ENCODE data around the gene DGKG. TPM values are rescaled to one million over a fixed set of nuclear protein-coding genes. Genes with fewer than 3 reads are reported as not detected.

The DGKG gene
- total and polyA plus RNA-seq, 10 of the 15 experiments (the other 5 are each of a cell fraction or from before 2014, with no cell fraction given), result 0.39 to 6.2 (median 4.7) TPM

DNA sequence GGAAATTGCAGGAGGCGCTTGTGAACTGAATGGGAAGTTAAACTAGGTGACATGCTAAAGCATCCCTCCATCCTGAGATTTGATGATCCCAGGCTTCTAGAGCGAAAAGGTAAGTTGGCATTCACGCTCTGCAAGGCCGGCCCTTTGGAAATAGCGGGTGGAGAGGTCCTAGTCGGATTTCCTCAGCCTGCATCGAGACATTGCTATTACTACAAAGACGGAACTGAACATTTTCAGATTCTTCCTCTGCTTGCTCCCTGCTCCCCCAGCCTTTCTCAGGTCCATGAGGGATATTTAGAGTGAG is 77.7 kb downstream of the DGKG start:
- ATAC-seq (no peak), DNase-seq (ENCODE audit: low read depth, low spot score) (no peak), FAIRE-seq (no peak)
- RAD21 ChIA-PET (ENCODE audit: unreplicated experiment), result no interaction called here
- Histone ChIP-seq H2AFZ (ENCODE audit: control insufficient read depth, low read depth, low read length) (no peak overlapping the region), H3K9ac (ENCODE audit: control insufficient read depth, insufficient read depth, low read length) (no peak overlapping the region), H3K4me3 (no peak overlapping the region), H3K4me1 (ENCODE audit: control insufficient read depth, insufficient read depth, low read length) (no peaks in the 10 kb centered on the region; the same call in 1 of the 2 replicates), H3K36me3 (ENCODE audit: control insufficient read depth in 2 of 2, insufficient read depth in 2 of 2, low read length in 1 of 2) (no peaks in the 10 kb centered on the region), H3K27me3 (replicated peaks in 1 of 2; ENCODE audit: control insufficient read depth in 2 of 2, insufficient read depth in 2 of 2, low read length in 1 of 2) (peaks cover 0 to 1% of the 10 kb centered on the region in 2 experiments; a peak in 2 of 4 replicates), H3K27ac (ENCODE audit: control insufficient read depth, insufficient read depth) (no peak overlapping the region), H3K79me2 (ENCODE audit: control insufficient read depth, insufficient read depth, low read length) (no peaks in the 10 kb centered on the region), H3K9me3 (replicated peaks; ENCODE audit: control insufficient read depth, insufficient read depth, low read length) (no peaks in the 10 kb centered on the region), H3K4me2 (ENCODE audit: control insufficient read depth, insufficient read depth) (no peak overlapping the region), H4K20me1 (ENCODE audit: control insufficient read depth, insufficient read depth) (no peaks in the 10 kb centered on the region)
- SMC1A ChIA-PET (ENCODE audit: uncharacterized antibody, unreplicated experiment), result interaction anchor here (0.5 to 1.2 kb wide), 2 partner anchors 257 to 1722 kb away, joined by 4 read pairs; no protein-coding TSS in a partner anchor
- POLR2A ChIA-PET, result no interaction called here
- WGBS (ENCODE audit: insufficient coverage, insufficient replicate concordance, low lambda C conversion rate, missing lambda C conversion rate), result 51% methylated on average over 8 of the region's 8 CpGs
- no TSS peak for BruUV-seq (replicated peaks)
- CTCF ChIA-PET, result no interaction called here
- intact Hi-C loops (cut with micrococcal nuclease; ENCODE audit: unreplicated experiment), result no loop called here
- in situ Hi-C loops (cut with MboI), result no loop called here
- TF ChIP-seq SMC3 (IDR thresholded peaks at IDR 0.05; ENCODE audit: borderline replicate concordance, low read length) (no peak), POLR2AphosphoS5 (IDR thresholded peaks at IDR 0.05; ENCODE audit: low read length) (no peak), SP1 (IDR thresholded peaks at IDR 0.05; ENCODE audit: low read depth, low read length) (no peak), RFX5 (IDR thresholded peaks at IDR 0.05; ENCODE audit: low read depth, low read length) (no peak), E4F1 (IDR thresholded peaks at IDR 0.05; ENCODE audit: borderline replicate concordance, partially characterized antibody) (no peak), IRF4 (IDR thresholded peaks at IDR 0.05; ENCODE audit: low read depth, low read length) (no peak), IRF5 (IDR thresholded peaks at IDR 0.05; ENCODE audit: borderline replicate concordance) (no peak), GABPA (IDR thresholded peaks at IDR 0.05; ENCODE audit: low read depth) (no peak), SREBF1 (IDR thresholded peaks at IDR 0.05; ENCODE audit: low read length) (no peak), BCL11A (IDR thresholded peaks at IDR 0.05; ENCODE audit: low read depth, low read length) (no peak), KAT2A (conservative IDR thresholded peaks at IDR 0.05; ENCODE audit: control insufficient read depth, low read depth, low read length) (no peak), USF1 (IDR thresholded peaks at IDR 0.05; ENCODE audit: borderline replicate concordance, extremely low read length, insufficient read depth, low read depth, low read length) (no peak)
- TF ChIP-seq, protein P1, sequence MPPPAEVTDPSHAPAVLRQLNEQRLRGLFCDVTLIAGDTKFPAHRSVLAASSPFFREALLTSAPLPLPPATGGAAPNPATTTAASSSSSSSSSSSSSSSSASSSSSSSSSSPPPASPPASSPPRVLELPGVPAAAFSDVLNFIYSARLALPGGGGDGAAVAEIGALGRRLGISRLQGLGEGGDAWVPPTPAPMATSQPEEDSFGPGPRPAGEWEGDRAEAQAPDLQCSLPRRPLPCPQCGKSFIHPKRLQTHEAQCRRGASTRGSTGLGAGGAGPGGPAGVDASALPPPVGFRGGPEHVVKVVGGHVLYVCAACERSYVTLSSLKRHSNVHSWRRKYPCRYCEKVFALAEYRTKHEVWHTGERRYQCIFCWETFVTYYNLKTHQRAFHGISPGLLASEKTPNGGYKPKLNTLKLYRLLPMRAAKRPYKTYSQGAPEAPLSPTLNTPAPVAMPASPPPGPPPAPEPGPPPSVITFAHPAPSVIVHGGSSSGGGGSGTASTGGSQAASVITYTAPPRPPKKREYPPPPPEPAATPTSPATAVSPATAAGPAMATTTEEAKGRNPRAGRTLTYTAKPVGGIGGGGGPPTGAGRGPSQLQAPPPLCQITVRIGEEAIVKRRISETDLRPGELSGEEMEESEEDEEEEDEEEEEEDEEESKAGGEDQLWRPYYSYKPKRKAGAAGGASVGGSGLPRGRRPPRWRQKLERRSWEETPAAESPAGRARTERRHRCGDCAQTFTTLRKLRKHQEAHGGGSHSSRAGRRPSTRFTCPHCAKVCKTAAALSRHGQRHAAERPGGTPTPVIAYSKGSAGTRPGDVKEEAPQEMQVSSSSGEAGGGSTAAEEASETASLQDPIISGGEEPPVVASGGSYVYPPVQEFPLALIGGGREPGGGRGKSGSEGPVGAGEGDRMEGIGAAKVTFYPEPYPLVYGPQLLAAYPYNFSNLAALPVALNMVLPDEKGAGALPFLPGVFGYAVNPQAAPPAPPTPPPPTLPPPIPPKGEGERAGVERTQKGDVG (CRISPR knock-in tag; IDR thresholded peaks at IDR 0.05), result no peak
